HG02759 (cell line): ENCODE data around the gene PDSS2.

Experiments used
- ATAC-seq: cut with Tn5 transposase; IDR thresholded peaks from one replicate; pipeline ENCODE4 v1.9.1; 2021; ENCODE audit warnings: mild to moderate bottlenecking, moderate library complexity; ENCODE audit not compliant: unreplicated experiment

Gene PDSS2

DNA sequence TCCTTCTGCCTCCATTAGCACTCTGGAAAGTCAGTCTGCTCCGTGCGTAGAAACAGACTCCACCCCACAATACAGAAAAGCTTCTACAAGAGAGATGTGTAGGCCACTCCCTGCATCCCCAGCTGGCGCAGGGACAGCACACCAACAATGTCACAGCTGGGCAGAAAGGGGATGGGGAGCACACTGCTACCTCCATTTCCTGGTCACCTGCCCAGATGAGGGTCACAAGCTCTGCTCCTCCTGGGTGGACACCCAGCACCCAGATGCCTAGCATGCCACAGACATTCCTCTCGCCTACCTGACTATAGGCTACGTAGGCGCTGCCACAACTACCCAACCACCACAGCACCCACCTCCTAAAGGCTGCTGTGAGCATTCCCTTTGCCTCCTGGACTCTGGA, 356.3 kb downstream of the PDSS2 start:
- no peak for ATAC-seq
